ENCODE data around the gene TSACC. TPM values are rescaled to one million over a fixed set of nuclear protein-coding genes. Genes with fewer than 3 reads are reported as not detected.

TSACC gene
- total and polyA plus RNA-seq, 2 of the 8 experiments (the other 6 are each of a cell fraction or from before 2014, with no cell fraction given): 1.0 to 5.0 TPM

- H3K79me2 ChIP-seq (ENCODE audit: control insufficient read depth in 1 of 2, insufficient read depth in 2 of 2, low read length in 2 of 2): no peaks in the 10 kb centered on the region
- H3K4me1 ChIP-seq (replicated peaks in 1 of 4; ENCODE audit: control insufficient read depth in 3 of 4, insufficient read depth in 4 of 4, low read length in 3 of 4): peaks cover 0 to 7% (median under 1%) of the 10 kb centered on the region in 4 experiments; a peak in 2 of 7 replicates
- H2AK5ac ChIP-seq (ENCODE audit: low read depth, low read length): no peak overlapping the region
- H4K20me1 ChIP-seq (replicated peaks in 1 of 2; ENCODE audit: control insufficient read depth in 1 of 2, insufficient read depth in 2 of 2, low read length in 2 of 2): peaks cover 0 to 3% of the 10 kb centered on the region in 2 experiments
- no peaks in the 10 kb centered on the region for H3K27me3 ChIP-seq (replicated peaks in 1 of 4; ENCODE audit: control insufficient read depth in 3 of 4, extremely low read depth in 1 of 4, insufficient read depth in 3 of 4, low read length in 3 of 4)
- H3K4ac ChIP-seq (replicated peaks; ENCODE audit: insufficient read length, low read depth, low read length): no peak overlapping the region
- FAIRE-seq (no peak), DNase-seq (ENCODE audit: low read depth in 1 of 2, low spot score in 2 of 2) (no peak)
- H4K5ac ChIP-seq (ENCODE audit: insufficient read length, low read depth, low read length): no peak overlapping the region
- no peak overlapping the region for H3K14ac ChIP-seq (ENCODE audit: insufficient read length)
- H2BK120ac ChIP-seq (replicated peaks; ENCODE audit: low read depth, low read length): no peak overlapping the region
- H2BK5ac ChIP-seq (ENCODE audit: low read depth, low read length): no peak overlapping the region
- no peak overlapping the region for H4K91ac ChIP-seq (replicated peaks; ENCODE audit: insufficient read length, low read length)
- peaks cover 2% of the 10 kb centered on the region; the same call in 1 of the 2 replicates for H3K23me2 ChIP-seq (ENCODE audit: low read depth, low read length)
- no peak overlapping the region for H2BK20ac ChIP-seq (ENCODE audit: low read length)
- H3K36me3 ChIP-seq (ENCODE audit: control insufficient read depth in 2 of 4, insufficient read depth in 4 of 4, low read length in 3 of 4): peaks cover 0 to 7% (median 0%) of the 10 kb centered on the region in 4 experiments; a peak in 2 of 8 replicates
- 0 out of 2 replicates have a peak, but pooled peaks cover 1% of the 10 kb centered on the region for H3K79me1 ChIP-seq (ENCODE audit: low read depth, low read length)
- no peak overlapping the region for H2AFZ ChIP-seq (ENCODE audit: low read length)
- POLR2A ChIA-PET (ENCODE audit: partially characterized antibody): interaction anchor here (1.6 to 2.9 kb wide), 2 partner anchors 8 to 23 kb away, joined by 5 to 31 read pairs; partner anchors contain the start of gene SMG5
- no peak overlapping the region for H3K23ac ChIP-seq (ENCODE audit: insufficient read length)
- no peak overlapping the region for H3K9ac ChIP-seq (replicated peaks in 1 of 4; ENCODE audit: extremely low read depth in 1 of 4, low read depth in 3 of 4, low read length in 3 of 4)
- H4K8ac ChIP-seq (ENCODE audit: extremely low read depth, insufficient read depth, low read length): no peak overlapping the region
- no peak overlapping the region for H3K56ac ChIP-seq (replicated peaks; ENCODE audit: insufficient read length, low read depth, low read length)
- H2BK15ac ChIP-seq (ENCODE audit: low read length): no peak overlapping the region
- no peak overlapping the region for H3K4me3 ChIP-seq (ENCODE audit: extremely low read depth in 1 of 4, insufficient read depth in 2 of 4, low read depth in 3 of 4, low read length in 4 of 4)
- H3K4me2 ChIP-seq (ENCODE audit: insufficient read depth in 1 of 2, low read depth in 2 of 2, low read length in 2 of 2): no peak overlapping the region
- TF ChIP-seq CHD7 (IDR thresholded peaks at IDR 0.05; ENCODE audit: insufficient replicate concordance, low read length): no peak
- no peak overlapping the region for H2BK12ac ChIP-seq (ENCODE audit: low read depth, low read length)
- no peak overlapping the region for H3K18ac ChIP-seq (ENCODE audit: extremely low read depth, low read length)
- no peaks in the 10 kb centered on the region for H3K9me3 ChIP-seq (ENCODE audit: insufficient read depth in 2 of 2, low read depth in 1 of 2, low read length in 1 of 2)
- H3K27ac ChIP-seq (ENCODE audit: low read depth, low read length): no peak overlapping the region
- CTCF ChIA-PET (ENCODE audit: partially characterized antibody): no interaction called here
These were observed 48.5 kb upstream of the TSACC start for GRCh38 chr1:156289857-156290256.

Measured in H1 (cell line).